Measurements from ENCODE around the gene MSRB3. TPM values are rescaled to one million over a fixed set of nuclear protein-coding genes. Genes with fewer than 3 reads are reported as not detected.

MSRB3 gene
- 1 to 10 TPM; 1.4 to 5.6 (median 2.6) TPM for total RNA-seq
- long read RNA-seq = 0 reads

GRCh38 chr12:65278576-65279368 lies at the start of gene MSRB3:
Gene MSRB3 (plus strand): TSS chr12:65278683. CDS start chr12:65308580, 29,897 bp downstream.
- peak within 1 kb of the TSS; percentile 46 to 66 (median 60) for H3K27ac ChIP-seq
- DNase-seq = peak; percentile 58 to 78 (median 65)
- H3K4me1 ChIP-seq = peaks cover 0 to 13% (median 0%) of the 10 kb centered on the region in 4 donors
- no peaks in the 10 kb centered on the region for H3K36me3 ChIP-seq
- ATAC-seq = peak; percentile 77 to 91 (median 86)
- H3K9me3 ChIP-seq = no peaks in the 10 kb centered on the region
- WGBS (ENCODE audit: insufficient coverage, low coverage, low lambda C conversion rate, missing lambda C conversion rate) = 1% methylated on average over 18 of the region's 85 CpGs
- peak within 1 kb of the TSS; percentile 51 to 66 (median 52) for H3K4me3 ChIP-seq
- no peaks in the 10 kb centered on the region for H3K27me3 ChIP-seq
- intact Hi-C loops (cut with DNase I) = no loop called here
- no peak for TF ChIP-seq CTCF (IDR thresholded peaks at IDR 0.05)
- no peak for TF ChIP-seq POLR2A (IDR thresholded peaks at IDR 0.05)

- Histone ChIP-seq H3K27me3 (no peaks in the 10 kb centered on the region), H3K4me1 (no peaks in the 10 kb centered on the region), H3K27ac (no peak overlapping the region), H3K4me3 (no peak overlapping the region), H3K36me3 (no peaks in the 10 kb centered on the region), H3K9me3 (peaks cover 0 to 6% (median 0%) of the 10 kb centered on the region in 4 donors)
- 71% methylated on average over 1 of the region's 1 CpG for WGBS (ENCODE audit: insufficient coverage, low coverage, low lambda C conversion rate, missing lambda C conversion rate)
- no peak for DNase-seq
- TF ChIP-seq POLR2A (IDR thresholded peaks at IDR 0.05) (no peak), CTCF (IDR thresholded peaks at IDR 0.05) (no peak)
- ATAC-seq = no peak
- intact Hi-C loops (cut with DNase I) = loop anchor here in 1 of 2 donors (10.0 kb wide), 1 partner anchor 335 kb away; no protein-coding TSS in a partner anchor
Measured at GRCh38 chr12:65229441-65229840, 49.0 kb upstream of the MSRB3 start.

- no peak for DNase-seq
- 6% methylated on average over 3 of the region's 3 CpGs for WGBS (ENCODE audit: insufficient coverage, low coverage, low lambda C conversion rate, missing lambda C conversion rate)
Measured at GRCh38 chr12:65232476-65233077, 45.9 kb upstream of the MSRB3 start.

GRCh38 chr12:65237153-65237552 lies 41.3 kb upstream of the MSRB3 start:
- no peaks in the 10 kb centered on the region for H3K4me1 ChIP-seq
- TF ChIP-seq CTCF (IDR thresholded peaks at IDR 0.05) (no peak), POLR2A (IDR thresholded peaks at IDR 0.05) (no peak)
- intact Hi-C loops (cut with DNase I) = no loop called here
- no peak for DNase-seq
- WGBS (ENCODE audit: insufficient coverage, low coverage, low lambda C conversion rate, missing lambda C conversion rate) = 95% methylated on average over 1 of the region's 1 CpG
- peaks cover 0 to 15% (median 2%) of the 10 kb centered on the region in 4 donors for H3K36me3 ChIP-seq
- H3K27ac ChIP-seq = no peak overlapping the region
- H3K9me3 ChIP-seq = no peaks in the 10 kb centered on the region
- H3K27me3 ChIP-seq = no peaks in the 10 kb centered on the region
- ATAC-seq = no peak
- H3K4me3 ChIP-seq = no peak overlapping the region

More at GRCh38 chr12:65232476-65233077, 45.9 kb upstream of the MSRB3 start:
- Histone ChIP-seq H3K4me1 (no peaks in the 10 kb centered on the region), H3K36me3 (no peaks in the 10 kb centered on the region), H3K27ac (no peak overlapping the region), H3K27me3 (no peaks in the 10 kb centered on the region), H3K9me3 (peaks cover 0 to 6% (median 0%) of the 10 kb centered on the region in 4 donors), H3K4me3 (no peak overlapping the region)
- intact Hi-C loops (cut with DNase I) = no loop called here
- peak in 3 of 4 donors; percentile 48 to 61 (median 51) for ATAC-seq
- no peak for TF ChIP-seq POLR2A (IDR thresholded peaks at IDR 0.05)
- TF ChIP-seq CTCF (IDR thresholded peaks at IDR 0.05) = peak; percentile 50 to 59 (median 52)
